GM21723 (cell line): ENCODE results near the gene TPD52L1.

ENCODE experiments used
- ATAC-seq: cut with Tn5 transposase; IDR thresholded peaks from one replicate; pipeline ENCODE4 v1.9.1; 2021; ENCODE audit warnings: mild to moderate bottlenecking, moderate library complexity; ENCODE audit not compliant: unreplicated experiment

The TPD52L1 gene

GRCh38 chr6:125300992-125301434 is 147.4 kb downstream of the TPD52L1 start:
- no peak for ATAC-seq

DNA sequence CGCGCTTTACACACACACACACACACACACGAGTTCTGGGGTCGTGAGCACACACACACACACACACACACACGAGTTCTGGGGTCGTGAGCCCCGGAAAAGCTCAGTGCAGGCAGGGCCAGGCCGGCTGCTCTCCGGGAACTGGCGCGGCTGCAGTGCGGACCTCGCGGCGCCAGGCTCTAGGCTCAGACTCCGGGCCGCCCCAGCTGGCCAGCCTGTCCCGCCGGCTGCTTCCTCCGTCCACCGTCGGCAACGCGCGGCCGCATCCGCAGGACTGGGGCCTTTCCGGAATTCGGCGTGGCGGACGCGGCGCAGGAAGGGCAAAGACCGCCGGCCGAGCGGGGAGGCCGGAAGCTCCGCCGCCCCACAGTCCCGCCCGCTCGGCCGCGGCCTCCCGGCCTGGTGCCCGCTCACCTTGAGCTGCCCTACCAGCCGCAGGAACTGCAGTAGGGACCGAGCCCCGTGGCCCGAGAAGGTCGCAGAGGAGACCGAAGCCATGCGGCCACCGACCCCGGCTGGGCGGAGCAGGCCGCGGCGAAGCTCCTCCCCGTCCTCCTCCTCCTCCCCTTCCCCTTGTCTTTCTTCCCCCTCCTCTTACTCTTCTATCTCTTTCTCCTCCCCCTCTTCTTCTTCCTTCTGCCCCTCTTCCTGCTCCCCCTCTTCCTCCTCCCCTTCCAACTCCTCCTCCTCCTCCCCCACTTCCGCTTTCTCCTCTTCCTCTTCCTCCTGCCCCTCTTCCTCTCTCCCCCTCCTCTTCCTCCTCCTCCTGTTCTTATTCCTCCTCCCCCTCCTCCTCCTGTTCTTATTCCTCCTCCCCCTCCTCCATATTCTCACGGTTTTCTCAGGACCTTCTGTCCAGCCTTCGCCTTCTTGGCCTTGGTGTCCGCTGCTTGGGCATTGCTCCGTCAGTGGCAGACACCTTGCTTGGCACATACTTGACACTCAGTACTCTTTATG is 148.1 kb downstream of the TPD52L1 start, which contains the start of gene HDDC2:
HDDC2 (minus strand) TSS at position 533 of the 957 bp plus-strand sequence; CDS start at position 498, 35 bp downstream.
- ATAC-seq = peak; percentile 85

- ATAC-seq = no peak
Measured at GRCh38 chr6:125302840-125303511, 149.4 kb downstream of the TPD52L1 start.

- ATAC-seq = no peak
Measured at GRCh38 chr6:125303512-125303854, 149.9 kb downstream of the TPD52L1 start.

- no peak for ATAC-seq
Measured at GRCh38 chr6:125304970-125305660, 151.5 kb downstream of the TPD52L1 start.

- ATAC-seq = no peak
Measured at GRCh38 chr6:125306756-125307149, 153.2 kb downstream of the TPD52L1 start.

- ATAC-seq = no peak
Measured at GRCh38 chr6:125307150-125307838, 153.7 kb downstream of the TPD52L1 start.

GRCh38 chr6:125307964-125308615 is 154.5 kb downstream of the TPD52L1 start:
- ATAC-seq = no peak

DNA sequence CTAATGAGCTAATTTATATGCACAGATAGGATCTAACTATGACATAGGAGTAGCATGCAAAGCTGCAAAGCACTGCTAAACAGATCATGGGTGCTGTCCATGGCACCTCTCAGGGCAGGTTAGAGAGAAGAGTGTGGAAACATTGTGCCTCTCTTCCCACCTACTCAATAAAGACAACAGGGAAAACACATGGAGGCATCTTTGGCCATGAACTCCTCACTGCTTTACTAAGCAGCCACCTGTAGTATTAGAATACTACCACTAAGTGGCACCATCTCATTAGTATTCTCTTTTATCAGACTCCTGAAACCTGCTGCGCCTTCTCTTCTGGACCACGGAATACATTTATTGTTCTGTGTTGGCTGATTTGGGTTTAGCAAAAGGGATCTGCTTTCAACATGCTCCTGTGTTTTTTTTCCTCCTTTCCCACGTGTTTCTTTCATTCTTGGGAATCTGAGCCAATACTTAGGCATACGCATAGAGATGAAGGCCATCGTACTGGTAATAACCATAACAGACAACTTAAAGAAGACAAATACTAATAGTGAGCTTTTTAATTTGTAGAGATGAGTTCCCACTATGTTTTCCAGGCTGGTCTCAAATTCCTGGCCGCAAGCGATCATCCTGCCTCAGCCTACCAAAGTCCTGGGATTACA is 157.5 kb downstream of the TPD52L1 start:
- ATAC-seq = peak; percentile 74

DNA sequence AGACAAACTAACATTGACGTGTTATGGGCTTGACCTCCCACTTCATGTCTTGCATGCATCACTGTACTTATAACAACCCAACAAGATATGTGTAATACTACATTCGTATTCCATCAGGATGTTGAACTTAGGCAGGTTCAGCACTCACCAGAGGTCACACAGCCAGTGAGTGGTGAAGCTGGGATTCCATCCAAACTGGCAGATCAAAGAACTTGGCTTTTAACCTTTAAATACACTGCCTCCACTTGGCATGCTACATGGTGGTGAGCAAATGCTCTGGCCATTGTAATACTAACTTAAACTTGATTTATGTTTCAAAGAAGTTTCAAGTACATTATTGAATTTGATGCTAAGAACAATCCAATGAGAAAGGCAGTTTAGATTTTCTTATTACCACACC is 158.9 kb downstream of the TPD52L1 start:
- ATAC-seq = no peak

GRCh38 chr6:125312950-125313349 is 159.4 kb downstream of the TPD52L1 start:
- no peak for ATAC-seq
